ENCODE measurements around the gene ZMIZ1.

ZMIZ1 gene

GRCh38 chr10:79286318-79286951, 217.7 kb downstream of the ZMIZ1 start:
- peak; percentile 68 for DNase-seq (ENCODE audit: low read depth in 2 of 2)

DNA sequence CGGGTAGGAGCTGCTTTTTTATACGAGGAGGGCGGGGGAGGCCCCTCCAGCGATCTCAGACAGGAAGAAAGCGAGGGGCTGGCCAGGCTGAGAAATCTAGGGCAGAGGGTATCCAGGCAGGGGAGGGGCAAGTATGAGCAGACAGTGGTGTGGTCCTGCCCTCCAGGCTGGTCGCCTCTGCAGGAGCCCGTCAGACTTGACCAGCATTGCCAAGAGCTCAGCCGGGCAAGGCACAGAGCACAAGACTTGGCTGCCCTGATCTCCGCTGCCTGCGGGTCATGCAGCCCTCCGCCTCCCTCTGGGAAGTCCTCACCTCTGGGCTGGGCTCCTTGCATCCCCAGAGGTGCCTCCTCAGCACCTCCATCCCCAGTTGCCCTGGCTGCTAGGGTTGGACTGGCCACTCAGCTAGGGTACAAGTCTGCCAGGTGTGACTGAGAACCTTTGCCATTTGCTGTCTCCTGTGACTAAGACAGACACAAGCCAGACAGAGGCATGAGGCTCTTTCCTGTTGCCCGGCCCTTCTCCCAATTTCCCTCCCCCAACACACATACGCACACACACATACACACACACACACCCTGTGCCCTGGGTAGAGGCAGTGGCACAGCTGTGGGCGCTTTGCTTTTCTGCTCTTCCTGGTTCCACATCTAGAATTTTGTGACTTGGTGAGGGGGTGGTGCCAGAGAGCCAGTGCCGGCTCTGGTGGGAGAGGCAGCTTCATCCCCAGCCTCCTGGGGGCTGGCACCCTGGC, 219.4 kb downstream of the ZMIZ1 start:
- DNase-seq (ENCODE audit: low read depth in 2 of 2) = no peak

- no peak for DNase-seq (ENCODE audit: low read depth in 2 of 2)
These were observed 221.0 kb downstream of the ZMIZ1 start for GRCh38 chr10:79289801-79290200.

- DNase-seq (ENCODE audit: low read depth in 2 of 2) = no peak
These were observed 223.4 kb downstream of the ZMIZ1 start for GRCh38 chr10:79292026-79292766.

DNA sequence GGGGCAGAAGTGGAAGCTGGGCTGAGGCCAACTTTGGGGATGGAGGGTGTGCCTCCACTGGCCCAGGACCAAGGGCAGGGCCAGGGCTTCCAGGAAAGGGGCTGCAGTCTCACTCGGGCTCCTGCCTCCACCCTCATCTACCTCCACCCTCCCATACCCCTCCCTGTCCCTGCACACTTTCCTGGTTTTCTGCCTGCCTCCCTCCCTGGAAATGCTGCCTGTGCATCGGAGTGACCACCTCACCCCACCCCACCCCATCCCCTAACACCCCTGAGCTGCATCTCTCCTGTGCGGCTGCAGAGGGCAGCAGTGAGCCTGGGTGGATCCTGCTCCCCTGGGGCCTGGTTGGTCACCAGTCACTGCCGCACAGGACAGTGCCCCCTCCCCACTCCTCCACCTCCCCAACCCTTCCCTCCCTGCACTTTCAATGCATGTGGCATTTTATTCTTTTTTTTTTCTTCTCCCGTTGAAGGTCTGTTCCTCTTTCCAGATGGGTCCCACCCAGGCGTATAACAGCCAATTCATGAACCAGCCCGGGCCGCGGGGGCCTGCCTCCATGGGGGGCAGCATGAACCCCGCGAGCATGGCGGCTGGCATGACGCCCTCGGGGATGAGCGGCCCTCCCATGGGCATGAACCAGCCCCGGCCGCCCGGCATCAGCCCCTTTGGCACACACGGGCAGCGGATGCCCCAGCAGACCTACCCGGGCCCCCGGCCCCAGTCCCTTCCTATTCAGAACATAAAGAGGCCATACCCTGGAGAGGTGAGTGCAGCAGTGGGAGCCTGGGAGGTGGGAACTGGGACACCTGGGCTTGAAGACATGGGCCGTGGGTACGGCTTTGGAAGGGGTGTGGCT, 224.4 kb downstream of the ZMIZ1 start:
- no peak for DNase-seq (ENCODE audit: low read depth in 2 of 2)

DNA sequence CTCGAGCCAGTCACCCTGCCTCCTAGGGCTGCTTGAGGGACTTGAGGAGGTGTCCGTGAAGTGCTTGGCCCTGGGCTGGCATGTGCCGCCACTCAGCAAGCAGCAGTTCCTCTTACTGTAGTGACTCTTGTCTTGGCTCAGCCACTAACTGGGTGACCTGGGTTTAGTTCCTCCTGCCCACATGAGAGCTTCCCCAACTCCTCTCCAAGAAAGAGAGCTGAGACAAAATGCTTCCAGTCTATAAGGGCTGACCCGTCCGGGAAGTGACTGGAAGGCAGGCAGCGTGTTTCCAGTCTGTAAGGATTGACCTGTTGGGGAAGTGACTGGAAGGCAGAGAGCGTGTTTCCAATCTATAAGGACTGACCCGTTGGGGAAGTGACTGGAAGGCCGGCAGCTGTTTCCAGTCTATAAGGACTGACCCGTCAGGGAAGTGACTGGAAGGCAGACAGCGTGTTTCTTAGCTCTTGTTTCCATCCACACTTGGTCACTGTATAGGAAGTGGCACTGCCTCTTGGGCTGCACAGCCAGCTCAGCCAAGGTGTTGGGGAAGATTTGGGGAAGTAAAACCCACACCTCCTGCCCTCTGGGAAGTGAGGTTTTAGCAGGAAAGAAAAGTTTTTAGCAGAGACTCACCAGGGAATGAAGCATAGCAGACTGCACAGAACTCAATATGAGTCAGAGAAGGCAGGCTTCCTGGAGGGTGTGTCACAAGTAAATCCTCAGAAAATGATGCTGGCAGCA, 225.2 kb downstream of the ZMIZ1 start:
- no peak for DNase-seq (ENCODE audit: low read depth in 2 of 2)

- no peak for DNase-seq (ENCODE audit: low read depth in 2 of 2)
These were observed 226.8 kb downstream of the ZMIZ1 start for GRCh38 chr10:79295563-79295962.

DNA sequence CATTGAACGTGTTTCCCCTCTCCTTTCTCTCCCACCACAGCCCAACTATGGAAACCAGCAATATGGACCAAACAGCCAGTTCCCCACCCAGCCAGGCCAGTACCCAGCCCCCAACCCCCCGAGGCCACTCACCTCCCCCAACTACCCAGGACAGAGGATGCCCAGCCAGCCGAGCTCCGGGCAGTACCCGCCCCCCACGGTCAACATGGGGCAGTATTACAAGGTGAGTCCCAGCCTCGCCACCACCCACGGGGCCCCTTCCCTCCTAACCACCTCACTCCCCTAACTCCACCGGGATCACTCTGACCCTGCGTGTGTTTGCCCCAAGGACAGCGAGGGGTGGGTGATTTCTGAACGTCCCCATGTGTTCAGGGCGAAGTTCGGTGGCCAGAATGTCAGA, 227.7 kb downstream of the ZMIZ1 start:
- no peak for DNase-seq (ENCODE audit: low read depth in 2 of 2)

DNA sequence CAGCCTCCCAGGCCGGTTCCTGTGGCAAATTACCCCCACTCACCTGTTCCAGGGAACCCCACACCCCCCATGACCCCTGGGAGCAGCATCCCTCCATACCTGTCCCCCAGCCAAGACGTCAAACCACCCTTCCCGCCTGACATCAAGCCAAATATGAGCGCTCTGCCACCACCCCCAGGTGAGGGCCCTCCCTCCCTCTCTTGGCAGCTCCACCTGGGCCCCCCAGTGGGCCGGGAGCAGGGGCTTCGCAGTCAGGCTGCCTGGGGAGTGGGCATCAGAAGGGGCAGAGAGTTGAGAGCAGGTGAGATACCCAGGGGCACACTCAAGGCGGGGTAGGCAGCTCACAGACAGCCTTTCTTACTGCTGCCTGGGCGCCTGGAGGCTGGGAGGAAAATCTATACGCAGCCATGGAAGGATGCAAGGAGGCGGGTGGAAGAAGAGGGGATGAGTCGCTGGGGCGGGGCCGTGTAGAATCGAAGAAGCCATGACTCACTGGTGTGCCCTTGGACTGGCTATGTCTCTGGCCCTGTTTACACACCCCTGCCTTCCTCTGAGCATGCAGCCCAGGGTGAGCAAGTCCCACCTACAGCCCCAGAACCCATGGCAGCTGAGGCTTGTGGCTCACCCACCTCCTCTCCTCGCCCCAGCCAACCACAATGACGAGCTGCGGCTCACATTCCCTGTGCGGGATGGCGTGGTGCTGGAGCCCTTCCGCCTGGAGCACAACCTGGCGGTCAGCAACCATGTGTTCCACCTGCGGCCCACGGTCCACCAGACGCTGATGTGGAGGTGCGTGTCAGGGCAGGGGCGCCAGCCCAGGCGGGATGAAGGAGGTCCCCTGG, 229.9 kb downstream of the ZMIZ1 start:
- no peak for DNase-seq (ENCODE audit: low read depth in 2 of 2)

DNA sequence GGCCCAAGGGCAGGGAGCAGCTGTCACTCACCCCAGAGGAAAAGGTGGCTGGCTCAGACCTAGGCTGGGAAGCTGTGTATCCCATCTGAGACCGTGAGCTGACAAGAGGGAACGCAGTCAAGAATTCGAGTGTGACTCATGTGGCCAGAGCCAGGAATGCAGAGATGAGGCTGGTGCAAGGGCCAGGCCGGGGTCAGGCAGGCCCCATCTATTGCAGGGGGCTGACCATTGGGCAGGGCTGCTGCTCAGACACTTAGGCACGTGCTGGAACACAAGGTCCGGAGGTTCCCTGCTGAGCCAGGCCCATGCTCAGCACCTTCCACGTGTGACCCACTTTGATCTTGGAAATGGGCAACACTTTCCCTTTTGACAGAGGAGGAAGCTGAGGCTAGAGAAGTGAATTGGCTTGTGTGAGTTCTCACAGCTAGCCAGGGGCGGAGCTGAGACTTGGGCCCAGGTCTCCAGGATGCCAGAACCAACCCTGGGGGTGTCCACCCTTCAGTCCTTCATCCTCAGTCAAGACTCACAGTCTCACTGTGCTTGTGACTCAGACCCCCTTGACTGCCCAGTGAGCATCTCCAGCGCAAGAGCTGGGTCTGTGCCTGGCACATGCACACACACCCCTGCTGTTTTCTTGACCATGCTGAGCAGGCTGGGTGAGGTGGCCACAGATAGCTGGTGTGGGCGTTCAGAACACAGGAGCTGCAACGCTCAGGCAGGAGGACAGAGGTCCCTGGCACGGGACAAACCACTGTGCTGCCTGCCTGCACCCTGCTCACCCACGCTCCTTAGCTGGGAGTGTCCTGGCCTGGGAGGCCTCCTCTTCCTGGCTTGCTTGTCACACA, 230.9 kb downstream of the ZMIZ1 start:
- no peak for DNase-seq (ENCODE audit: low read depth in 2 of 2)

GRCh38 chr10:79300711-79301110, 231.9 kb downstream of the ZMIZ1 start:
- DNase-seq (ENCODE audit: low read depth in 2 of 2) = no peak

DNA sequence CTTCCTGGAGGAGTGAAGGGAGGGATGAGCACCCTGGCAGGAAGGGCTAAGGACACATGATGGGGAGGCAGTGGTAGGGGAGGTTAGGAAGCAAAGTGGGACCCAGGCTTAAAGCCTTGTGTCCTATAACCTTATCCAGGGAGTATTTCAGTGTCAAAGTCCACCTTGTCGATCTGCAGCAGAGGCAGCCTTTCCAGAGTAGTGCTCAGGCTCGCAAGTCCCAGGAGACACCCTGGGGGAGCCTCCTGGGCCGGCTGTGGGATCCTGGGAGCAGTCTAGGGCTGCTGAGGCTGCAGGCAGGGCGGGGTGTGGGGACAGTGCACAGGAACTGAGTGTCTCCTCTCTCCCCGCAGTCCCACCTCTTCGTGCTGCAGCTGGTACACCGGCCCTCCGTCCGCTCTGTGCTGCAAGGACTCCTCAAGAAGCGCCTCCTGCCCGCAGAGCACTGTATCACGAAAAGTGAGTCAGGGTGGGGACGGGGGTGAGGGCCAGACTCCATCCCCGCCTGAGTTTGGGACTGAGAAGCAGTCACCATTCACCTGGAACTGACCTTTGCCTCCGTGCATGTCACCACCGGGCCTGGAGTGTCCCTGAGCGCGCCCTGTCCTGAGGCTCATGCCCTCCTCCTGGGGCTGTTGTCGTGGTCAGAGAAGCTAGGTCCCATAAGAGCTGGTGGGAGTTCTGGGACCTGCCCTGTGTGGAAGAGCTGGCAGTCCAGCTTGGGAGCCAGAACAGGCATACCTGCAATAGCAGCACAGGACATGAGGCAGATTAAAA, 233.2 kb downstream of the ZMIZ1 start:
- DNase-seq (ENCODE audit: low read depth in 2 of 2) = no peak

- DNase-seq (ENCODE audit: low read depth in 2 of 2) = no peak
These were observed 235.1 kb downstream of the ZMIZ1 start for GRCh38 chr10:79303631-79304478.

DNA sequence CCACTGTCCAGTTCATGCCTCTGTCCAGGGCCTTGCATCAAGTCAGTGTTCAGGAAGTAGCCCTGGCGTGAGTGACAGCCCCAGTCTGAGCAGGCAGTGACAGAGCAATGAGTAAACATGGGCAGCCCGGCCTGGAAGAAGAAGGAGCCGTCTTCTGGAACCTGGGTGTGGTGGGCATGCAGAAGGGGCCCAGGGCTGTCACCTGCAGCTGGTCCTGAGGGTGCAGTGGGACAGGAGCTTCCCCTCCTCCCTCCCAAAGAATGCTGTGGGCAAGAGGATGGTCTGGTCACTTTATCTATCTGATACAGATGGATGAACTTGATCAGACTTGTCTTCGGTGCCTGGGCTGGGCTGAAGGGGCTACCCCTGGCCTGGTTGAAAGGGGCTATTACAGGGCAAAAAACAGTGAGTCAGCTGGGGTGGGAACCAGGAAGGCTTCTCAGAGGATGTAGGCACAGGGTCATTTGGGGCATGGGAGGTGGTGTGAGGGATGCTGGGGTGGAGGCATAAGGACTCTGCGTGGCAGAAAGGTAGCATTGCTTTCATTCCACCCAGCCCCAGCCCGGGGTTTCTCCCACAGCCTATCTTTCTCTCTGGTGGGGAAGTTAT, 235.8 kb downstream of the ZMIZ1 start:
- DNase-seq (ENCODE audit: low read depth in 2 of 2) = no peak

GRCh38 chr10:79305515-79305914, 236.7 kb downstream of the ZMIZ1 start:
- no peak for DNase-seq (ENCODE audit: low read depth in 2 of 2)

- DNase-seq (ENCODE audit: low read depth in 2 of 2) = no peak
These were observed 237.2 kb downstream of the ZMIZ1 start for GRCh38 chr10:79305988-79306387.

DNA sequence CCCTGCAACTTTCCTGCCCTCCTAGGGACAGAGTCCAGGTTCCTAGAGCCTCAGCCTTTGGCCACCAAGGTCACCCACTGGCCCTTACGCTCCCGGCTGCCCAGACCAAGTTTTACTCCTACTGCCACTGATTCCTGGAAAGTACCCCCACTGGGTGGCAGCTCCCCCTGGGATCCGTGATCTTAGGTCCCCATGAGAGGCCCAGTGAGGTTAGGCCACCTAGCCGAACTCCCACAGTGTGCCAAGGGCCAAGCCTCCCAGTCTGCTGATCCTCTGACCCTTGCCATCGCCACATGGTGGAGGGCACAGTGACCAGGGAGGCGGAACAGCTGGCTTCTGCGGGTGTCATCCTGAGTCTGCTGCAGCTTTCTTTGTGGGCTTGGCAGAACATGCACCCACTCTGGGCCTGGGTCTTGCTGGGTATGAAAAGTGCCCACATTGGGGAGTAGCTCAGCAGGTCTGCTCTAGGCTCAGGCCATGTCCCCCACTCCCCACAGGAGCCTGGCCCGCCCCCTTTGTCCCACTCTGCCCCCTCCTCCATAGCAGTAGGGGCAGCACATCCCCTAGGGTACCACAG, 238.0 kb downstream of the ZMIZ1 start:
- DNase-seq (ENCODE audit: low read depth in 2 of 2) = no peak

Data from stimulated activated CD8-positive, alpha-beta memory T cell treated with anti-CD3 and anti-CD28 coated beads, Interleukin-2, amount 100 ng/mL, for 1 hour (primary cell).